Activated T-cell treated with anti-CD3 and anti-CD28 coated beads for 1 hour (primary cell): ENCODE data around the gene SREK1IP1.

Experiments
- DNase-seq: peaks from one replicate; pipeline ENCODE4 v3.0.0-alpha.2; 2020; ENCODE audit warnings: low read depth

The SREK1IP1 gene

DNA sequence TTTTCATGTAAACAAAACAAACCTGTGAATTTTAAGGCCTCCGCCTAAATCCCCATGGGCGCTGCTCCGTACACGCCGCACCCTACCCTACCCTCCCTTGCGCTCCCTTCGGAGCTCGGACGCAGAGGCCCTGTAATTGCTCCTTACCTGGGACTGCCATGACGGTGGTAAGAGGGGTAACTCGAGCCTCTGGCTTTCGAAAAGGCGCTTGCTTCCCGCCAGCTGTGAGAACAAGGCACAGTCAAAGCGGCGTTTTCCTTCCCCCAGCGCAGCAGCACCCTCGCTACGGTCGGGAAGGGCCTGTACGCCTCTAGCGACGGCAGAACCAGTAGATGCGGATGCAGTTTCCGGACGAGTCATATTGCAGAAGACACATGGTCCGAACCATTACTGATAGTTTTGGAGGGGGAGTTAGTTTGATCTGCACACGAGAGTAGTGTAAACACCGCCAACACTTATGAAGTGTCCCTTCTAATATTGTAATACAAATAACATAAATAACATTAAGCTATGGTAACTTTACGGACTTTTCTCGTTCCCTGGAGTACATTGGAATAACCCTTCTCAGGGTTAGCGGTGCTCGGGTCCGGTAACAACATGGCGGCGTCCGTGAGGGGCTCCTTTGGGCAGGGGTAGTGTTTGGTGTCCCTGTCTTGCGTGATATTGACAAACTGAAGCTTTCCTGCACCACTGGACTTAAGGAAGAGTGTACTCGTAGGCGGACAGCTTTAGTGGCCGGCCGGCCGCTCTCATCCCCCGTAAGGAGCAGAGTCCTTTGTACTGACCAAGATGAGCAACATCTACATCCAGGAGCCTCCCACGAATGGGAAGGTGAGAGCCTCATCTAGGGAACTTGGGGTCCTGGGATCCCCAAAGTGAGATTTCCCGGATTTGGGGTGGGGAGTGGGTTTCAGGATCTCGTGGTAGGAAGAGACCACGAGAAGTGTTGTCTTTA is at the start of gene SREK1IP1, which contains the start of gene CWC27:
TSS of gene SREK1IP1 (minus strand) at position 334 of the 955 bp plus-strand sequence. CDS start at position 160, 174 bp downstream.
TSS of gene CWC27 (plus strand) at position 573 of the 955 bp plus-strand sequence. CDS start at position 790, 217 bp downstream.
- peak; percentile 65 for DNase-seq

DNA sequence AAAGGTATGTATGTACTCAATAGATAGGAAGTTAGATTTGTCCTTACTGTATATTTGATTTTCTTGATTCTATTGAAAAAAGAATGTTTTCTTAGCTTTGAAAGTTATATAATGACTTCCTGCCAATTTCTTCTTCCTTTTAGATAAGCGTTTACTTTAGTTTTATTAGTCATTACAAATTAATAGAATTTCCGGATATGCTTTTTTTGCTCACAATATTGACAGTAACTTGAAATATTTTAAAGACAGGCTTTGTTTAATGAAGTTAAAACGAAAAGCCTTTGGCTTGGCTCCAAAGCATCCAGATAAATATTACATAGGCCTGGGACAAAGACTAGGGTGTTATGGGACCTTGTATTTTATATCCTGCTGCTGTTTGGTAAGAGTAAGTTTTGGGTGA is 49.8 kb upstream of the SREK1IP1 start:
- DNase-seq = no peak

DNA sequence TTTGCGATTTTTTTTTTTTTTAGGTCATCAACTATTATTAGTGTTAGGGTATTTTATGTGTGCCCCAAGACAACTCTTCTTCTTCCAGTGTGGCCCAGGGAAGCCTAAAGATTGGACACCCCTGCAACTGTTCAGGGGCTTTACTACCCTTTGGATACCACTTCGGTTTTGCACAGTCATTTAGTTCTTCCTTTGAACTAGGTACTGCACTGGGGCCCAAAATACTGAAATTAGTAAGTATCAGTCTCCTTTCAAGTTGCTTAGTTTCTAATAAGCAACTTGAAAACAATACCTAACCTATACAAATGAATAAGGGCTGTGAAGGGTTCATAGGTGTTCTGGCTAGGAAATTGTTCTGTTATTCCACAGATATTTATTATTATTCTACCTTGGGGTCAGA is 45.6 kb upstream of the SREK1IP1 start:
- DNase-seq = no peak

DNA sequence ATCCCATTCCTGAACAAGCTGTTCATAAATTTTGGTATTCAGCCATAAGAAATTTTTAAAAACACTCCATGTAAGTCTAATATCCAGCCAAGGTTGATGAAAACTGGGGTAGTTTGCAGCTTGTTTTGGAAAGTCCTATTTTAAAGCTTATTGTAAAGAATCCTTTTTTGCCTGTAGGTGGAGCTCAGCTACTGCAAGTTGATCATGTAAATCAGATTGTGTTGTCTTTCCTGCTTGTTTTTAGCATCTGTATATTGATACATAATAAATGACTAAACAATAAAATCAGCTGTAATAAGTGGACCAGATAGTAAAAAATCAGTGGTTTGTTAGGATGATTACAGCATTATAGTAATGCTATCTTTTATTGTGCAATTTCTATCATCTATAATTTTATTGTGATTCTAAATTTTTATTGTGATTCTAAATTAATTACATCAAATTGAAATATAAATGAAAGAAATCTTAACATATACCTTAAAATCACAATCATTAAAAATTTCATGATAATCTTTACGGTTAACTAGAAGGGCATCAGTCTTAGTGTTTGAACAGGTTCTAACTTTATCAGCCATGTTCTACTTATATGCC is 42.7 kb upstream of the SREK1IP1 start:
- DNase-seq = no peak

DNA sequence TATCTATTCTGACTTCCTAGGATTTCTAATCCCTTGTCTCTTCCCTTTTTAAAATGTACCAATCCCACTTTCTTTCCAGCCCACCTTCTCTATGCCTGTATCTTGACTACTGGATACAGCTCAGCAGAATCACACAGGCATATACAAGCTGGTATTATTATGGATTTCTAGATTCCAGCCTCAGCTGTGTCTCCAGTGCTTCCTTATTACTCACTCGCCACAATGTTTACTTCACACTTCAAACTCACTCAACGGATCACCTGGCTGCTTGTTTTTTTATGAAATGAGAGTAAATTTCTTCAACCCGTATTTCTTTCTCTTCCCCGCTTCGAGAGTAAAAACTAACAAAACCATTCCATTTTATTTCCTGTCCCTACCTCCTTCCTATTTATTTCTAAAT is 39.0 kb upstream of the SREK1IP1 start:
- no peak for DNase-seq

DNA sequence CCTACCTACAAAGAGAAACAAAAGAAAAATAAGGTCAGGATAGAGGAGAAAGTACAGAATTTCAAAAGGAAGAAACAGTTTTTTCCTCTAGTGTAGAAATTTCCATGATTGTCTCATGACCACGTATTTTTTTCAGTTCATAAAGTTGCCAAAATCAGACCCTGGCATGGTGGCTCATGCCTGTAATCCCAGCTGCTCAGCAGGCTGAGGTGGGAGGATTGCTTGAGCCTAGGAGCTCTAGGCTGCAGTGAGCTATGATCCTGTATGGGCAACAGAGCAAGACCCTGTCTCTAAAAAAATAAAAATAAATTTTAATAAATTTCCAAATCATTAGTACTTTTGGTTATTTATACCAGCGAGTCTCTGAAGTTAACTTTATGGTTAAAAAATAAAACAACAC is 38.0 kb upstream of the SREK1IP1 start:
- DNase-seq = no peak

DNA sequence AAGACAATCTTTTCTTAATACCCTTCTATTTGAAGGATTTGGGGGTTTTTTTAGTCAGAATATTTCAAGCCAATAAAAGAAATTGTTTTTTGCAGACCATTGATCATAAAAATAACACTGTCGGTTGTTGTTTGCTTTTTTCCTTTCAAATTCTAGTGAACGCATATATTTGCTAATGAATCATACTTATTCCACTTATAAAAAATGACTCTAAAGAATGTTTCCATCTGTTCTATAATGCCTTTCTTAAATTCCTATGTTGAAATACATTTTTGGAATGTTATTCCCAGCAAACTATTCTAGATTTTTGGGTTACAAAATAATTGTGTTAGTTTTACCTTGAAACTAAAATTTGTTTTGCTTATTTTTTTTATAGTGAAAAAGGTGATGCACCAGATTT is 32.4 kb upstream of the SREK1IP1 start:
- no peak for DNase-seq

DNA sequence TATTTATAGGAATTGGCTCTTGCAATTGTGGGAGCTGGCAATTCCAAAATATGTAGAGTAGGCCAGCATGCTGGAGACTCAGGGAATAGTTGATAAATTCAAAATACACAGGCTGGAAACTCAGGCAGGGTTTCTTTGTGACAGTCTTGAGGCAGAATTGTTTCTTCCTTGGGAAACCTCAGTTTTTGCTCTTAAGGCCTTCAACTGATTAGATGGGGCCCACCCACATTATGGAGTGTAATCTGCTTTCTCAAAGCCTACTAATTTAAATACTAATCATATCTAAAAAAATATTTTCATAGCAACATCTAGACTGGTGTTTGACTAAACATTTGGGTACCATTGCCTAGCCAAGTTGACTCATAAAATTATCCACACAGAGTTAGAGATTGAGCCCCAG is 27.8 kb upstream of the SREK1IP1 start:
- no peak for DNase-seq

DNA sequence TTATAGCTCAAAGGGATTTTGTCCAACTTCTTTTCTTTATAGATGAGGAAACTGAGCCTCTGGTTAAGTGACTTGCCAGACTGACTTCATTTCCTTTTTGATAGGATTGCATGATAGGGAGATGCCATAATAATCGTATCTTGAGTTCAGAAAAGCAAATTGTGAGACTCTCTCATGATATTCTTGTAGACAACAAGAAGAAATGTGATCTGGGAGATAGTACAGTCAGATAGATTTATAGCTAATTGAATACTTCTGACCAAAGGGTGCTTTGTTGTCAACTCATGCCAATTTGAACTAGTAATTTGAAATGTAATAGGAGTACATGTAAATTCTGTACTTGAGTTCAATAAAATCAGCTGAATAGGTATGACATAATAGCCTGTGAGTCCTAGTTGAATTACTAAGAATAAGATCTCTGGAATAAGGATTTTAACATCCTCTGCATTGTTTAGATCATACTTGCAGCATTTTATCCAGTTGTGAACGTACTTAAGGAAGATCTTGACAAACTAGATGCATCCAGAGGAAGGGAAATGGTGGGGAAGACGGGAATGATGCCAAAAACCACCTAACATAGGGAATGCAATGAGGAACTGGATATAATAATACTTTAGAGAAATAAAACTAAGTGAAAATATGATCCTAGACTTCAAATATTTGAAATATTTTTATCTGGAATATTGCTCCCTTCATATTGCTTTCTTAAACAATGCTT is 25.7 kb upstream of the SREK1IP1 start:
- no peak for DNase-seq

DNA sequence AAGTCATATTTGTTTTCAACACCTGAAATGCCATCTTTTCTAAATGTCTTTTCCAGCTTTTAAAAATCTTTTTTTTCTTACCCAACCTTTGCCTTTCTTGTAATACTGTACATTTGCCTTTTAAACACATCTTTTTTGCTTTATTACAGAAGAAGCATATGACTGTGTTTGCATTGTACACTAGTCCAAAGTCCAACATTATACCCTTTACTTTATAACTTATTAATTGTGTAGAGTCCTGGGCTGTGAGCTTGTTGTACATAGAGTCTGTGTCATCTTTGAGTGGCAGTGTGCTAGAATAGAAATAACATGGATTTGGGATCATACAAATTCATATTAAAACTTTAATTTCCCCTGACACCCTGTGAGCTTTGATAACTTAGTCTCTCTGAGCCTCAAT is 24.0 kb upstream of the SREK1IP1 start:
- DNase-seq = no peak

DNA sequence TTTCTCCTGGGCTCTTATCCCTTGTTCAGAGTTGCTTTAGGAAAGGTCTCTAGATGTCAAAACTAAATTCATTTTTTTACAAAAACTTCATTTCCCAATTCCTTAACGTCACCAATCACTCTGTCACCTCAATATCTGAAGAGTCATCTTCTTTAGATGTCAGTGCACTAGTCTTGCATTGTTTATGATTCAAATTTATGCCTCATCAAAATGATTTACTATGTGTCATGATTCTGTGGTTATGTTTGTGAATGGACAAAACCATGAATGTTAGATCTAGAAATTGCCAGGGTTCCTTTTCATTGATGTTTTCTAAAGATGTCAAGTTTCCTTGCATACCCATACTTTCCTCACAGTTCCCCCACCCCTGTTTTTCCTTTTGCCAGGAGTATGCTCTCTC is 21.7 kb upstream of the SREK1IP1 start:
- no peak for DNase-seq

DNA sequence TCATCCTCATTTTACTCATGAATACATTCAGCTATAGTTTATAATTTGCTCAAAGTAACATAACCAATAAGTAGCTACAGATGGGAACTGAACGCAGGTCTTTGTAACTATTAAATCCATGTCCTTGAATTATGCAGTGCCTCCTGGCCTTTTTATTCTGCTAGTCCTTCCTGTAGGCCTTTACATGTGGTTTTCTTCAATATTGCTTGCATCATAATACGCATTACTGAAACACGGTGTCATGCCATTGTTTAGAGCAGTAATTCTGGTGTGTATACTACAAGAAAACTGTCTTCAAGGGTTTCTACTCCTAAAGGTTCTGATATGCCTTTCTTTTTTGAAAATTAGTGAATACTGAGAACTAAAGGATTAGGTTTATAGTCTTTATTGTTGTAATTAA is 21.0 kb upstream of the SREK1IP1 start:
- no peak for DNase-seq

DNA sequence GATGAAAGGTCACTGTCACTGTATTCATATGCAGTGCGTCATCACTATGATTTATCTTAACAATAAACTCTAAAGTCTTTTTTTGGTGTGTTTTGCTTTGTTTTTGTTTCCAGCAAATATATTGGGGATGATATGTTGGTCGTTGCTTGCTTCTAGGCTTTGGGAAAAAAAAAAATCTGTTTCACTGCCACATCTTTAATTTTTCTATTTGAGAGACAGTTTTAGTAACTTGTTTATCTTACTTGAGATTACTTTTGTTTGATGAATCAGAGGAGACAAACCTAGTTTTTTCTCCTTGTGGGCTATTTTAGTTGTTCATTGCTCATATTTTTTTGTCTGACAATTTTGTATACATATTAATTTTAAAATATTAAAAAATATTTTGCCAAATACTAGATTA is 19.7 kb upstream of the SREK1IP1 start:
- DNase-seq = no peak

DNA sequence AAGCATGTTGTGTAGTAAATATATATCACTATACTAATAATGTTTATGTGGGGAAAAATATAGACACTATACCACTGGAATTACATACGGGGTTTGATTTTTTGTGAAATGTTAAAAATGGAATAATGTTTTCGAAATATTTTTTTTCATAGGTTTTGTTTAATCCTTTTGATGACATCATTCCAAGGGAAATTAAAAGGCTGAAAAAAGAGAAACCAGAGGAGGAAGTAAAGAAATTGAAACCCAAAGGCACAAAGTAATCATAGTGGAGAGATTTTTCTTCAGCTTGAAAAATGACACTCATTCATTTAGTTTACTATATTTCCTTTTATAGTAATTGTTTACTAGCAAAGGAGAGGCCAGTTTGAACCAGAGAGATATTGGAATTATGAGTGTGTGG is 17.9 kb upstream of the SREK1IP1 start:
- no peak for DNase-seq

DNA sequence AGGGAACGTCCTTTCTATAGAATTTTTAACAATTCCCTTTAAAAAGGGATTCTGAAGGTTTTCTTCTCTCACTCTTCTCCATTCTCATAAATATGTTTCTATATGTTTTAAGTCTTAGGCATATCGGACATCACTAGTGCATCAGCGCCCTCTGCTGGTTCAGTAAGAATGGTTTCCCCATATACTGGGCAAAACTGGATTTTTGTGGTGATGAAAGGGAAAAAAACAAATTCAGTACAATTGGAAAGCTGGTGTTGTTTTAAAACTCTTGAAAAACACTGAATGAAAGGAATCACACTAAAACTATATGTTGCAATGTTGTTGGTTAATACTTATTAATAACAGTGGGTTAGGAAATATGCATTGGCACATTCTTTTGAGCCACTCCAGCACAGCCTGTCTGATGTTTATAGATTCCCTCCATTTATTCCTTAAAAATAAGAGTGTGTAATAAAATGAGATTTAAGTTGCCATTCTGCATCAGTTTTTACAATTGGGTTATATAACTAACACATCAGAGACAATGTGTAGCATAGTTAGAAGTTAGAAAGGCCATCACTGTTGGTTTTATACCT is 16.0 kb upstream of the SREK1IP1 start:
- peak; percentile 64 for DNase-seq

DNA sequence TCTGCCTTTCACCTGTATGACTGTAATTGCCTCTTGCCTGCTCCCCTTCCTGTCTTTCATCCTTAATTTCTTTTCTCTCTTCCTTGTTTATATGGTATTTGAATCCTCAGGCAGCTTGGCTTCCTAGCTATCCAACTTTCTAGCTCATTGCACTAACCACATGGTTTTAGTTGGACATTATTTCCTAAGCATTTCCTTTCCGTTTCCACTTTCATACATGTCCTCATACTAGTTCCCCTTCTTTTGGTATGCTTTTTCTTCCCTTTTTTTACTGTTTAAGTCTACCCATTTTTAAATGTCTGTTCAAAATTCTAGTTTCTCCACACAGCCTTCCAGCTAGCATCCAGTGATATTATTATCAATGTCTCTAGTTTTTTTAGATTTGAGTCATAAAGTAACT is 6.8 kb upstream of the SREK1IP1 start:
- no peak for DNase-seq

DNA sequence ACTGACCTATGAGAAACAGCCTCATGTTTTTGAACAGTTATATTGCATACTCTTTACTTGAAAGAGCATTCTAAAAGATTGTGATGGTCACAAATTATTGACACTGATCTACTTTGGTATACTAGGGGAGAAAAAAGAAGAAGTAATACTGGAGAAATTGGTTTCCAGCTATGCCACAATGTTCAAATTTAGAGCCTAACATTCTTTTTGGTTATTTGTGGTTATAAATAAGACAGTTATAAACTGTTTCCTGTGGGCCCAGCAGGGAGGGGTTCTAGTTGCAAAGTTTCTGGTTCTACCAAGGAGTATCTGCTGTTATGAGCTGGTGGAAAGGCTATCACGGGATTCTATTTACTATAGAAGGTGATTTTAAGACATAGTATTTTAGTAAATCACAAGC is 5.0 kb upstream of the SREK1IP1 start:
- DNase-seq = no peak

DNA sequence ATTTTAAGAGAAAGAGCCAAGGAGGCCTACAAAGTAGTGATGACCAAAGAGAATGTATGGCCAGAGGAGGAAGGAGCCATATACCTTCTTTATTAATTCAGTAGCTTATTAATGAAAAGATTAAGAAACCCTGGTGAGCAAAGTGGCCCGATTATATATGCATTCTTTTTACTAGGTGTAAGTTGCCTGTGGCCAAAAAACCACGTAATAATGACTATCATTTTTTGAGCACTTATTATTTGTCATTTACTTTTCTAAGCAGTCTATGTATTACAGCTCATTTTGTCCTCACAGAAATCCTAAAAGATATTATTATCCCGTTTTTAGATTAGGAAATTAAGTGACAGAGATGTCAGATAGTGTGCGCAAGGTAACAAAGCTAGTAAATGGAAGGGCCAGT is 3.2 kb upstream of the SREK1IP1 start:
- no peak for DNase-seq

DNA sequence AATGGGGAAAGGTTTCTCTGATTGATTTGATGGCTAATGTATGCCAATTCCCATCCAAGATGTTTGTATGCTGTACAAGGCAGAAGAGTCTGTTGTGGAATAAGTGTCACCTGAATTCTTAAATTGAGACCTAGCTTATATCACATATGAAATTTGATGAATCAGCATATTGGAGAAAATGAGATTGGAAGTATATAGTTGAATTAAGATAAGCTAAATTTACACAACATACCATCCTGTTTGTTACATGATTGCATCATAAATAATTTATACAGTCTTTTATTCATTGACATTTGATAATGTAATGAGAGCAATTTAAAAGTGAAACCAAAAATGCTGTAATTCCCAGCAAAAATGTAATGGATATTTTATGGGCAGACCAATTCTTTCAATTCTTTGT is 1.4 kb upstream of the SREK1IP1 start:
- no peak for DNase-seq

DNA sequence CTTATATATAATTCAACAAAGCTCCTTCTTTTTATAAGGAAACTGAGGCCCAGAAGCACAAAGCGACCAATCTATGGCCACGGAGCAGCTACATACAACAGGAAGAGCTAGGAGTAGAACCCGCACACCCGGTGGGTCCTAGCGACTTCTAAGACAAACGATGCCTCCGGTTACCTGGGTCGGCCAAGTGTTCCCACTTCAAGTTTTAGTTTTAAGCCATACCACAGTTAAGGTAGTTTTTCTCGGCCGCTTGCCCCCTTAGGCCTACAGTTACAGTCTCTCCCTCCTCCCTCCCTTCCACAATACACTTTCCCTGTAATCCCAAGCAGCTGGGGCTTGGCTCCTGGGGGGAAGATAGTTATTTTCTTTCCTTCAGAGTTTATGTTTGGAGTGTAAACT is 533 bp downstream of the SREK1IP1 start:
- DNase-seq = peak; percentile 2

DNA sequence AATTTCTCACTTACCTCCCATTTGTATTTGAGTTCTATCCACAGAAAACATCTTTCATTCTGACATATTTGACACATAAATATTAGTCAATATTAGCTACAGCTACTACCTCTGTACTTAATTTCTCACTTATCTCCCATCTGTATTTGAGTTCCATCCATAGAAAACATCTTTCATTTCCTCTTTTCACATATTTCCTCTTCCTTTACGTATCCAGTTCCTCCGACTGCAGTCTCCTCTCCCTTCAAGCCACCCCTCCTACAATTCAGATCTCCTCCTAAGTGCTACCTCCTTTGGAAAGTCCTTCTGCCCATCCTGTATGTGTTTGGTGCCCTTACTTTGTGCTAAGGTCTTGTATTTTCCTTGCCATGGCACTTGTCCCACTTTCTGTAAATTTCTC is 1.6 kb downstream of the SREK1IP1 start:
- DNase-seq = no peak

DNA sequence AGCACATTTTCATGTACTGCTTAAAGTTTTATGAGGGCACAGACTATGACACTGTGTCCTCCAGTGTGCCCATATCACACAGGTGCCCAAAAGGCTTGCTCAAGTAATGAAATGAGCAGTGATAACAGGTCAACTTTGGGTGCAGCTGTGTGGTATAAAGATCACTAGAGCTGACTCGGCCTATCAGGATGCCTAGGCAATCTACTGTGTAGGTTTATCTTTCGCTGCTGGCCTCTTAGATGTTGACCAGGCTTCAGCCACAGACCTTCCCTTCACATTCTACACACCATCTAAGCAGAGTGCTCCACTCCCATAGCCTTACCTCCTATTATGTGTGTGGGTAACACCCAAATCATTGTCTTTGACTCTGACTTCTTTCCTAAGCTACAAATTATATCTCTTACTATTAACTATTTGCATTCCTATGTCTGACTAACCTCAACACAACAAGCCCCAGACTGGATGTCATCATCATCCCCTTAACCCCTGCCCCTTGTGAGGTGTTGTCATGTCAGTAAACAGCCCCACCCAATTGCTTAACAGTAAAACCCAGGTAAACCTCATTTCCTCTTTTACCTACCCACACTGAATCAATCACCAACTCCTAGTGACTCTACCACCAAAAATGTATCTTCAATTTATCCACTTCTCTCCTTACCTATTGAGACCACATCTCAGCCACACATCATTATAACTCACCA is 2.5 kb downstream of the SREK1IP1 start:
- no peak for DNase-seq
